Cerebellar cortex (tissue), 1 donor: ENCODE measurements around the gene LSM6.
A peak's percentile ranks its signal among the peaks of the same experiment; 100 is the strongest.

ENCODE experiments used
- DNase-seq: peaks from one replicate; pipeline ENCODE4 v3.0.0-alpha.2; 2015; ENCODE audit warnings: low spot score

The LSM6 gene

GRCh38 chr4:146186041-146186440, 10.5 kb downstream of the LSM6 start:
- no peak for DNase-seq

- DNase-seq = peak; percentile 34
Observed at GRCh38 chr4:146186596-146186995, 11.1 kb downstream of the LSM6 start.

DNA sequence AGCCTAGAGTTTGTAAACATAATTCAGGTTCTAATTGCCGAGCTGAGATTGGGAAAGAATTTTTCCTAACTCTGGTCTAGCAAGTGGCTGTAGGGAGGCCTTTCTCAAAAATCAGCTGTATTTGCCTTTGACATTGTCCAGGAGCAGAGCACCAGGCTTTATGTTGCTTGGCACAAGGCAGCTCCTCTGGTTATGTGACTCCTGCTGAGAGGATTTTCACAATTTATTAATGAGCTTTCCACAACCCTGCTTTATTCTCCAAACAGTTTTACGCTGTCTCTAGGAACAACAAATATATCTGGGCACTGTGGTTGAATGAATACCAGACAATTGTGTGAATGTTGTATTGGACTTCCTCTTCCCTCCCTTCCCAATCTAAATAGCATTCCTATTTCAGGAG, 14.9 kb downstream of the LSM6 start:
- DNase-seq = no peak

GRCh38 chr4:146191766-146192458, 16.4 kb downstream of the LSM6 start:
- DNase-seq = no peak

DNA sequence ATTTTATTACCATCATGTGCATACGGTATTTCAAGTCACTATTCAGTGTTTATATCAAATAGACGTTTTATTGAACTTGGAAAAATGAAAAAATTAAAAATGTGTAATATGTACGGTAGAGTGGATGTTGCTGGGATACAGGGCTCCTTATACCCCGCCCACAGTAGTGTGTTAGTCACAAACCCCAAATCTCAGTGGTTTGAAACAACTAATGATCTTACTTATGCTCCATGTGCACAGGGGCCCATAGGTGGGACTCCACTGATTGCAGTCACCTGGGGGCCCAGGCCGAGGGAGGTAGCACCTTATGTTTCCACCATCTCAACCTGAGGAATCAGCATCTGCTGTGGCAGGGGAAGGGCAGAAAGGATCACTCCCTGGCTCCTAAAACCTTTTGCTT, 18.1 kb downstream of the LSM6 start:
- no peak for DNase-seq

GRCh38 chr4:146194212-146194611, 18.7 kb downstream of the LSM6 start:
- no peak for DNase-seq

DNA sequence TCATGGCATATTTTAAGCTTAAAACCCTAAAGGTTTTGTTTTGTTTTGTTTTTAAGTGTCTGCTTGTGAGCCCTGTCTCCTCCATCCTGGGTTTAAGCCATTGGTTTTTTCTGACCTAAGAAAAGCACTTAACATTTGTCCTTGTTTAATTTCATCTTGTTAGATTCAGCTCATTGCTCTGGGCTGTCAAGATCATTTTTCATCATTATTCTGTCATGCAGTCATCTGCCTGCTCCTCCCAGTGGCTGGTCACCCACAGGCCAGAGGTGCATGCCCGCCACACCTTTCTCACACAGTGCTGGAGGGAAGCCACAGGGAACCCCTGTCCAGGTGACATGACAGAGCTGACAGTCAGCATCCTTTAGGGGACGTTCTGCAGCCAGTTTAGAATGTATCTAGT, 27.1 kb downstream of the LSM6 start:
- DNase-seq = no peak

GRCh38 chr4:146207410-146207809, 31.9 kb downstream of the LSM6 start:
- DNase-seq = no peak

DNA sequence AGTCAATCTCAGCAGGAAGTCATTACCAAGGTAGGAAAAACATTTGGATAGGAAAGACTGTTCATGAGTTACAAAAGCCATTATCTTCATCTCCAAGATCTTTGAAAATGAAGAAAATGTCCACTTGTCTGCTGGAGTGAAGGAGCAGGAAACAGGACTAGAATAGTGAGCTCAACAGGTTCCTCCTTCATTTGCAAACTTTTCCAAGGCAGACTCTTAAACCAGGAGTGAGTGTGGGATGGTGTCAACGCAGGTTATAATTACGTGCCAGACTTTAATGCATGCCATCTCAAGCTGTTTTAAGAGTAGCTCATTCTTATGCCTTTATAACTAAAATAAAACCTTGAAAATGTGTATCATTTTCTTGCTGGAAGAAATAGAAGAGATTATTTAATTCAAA, 35.4 kb downstream of the LSM6 start:
- no peak for DNase-seq

GRCh38 chr4:146211440-146211839, 35.9 kb downstream of the LSM6 start:
- DNase-seq = no peak

DNA sequence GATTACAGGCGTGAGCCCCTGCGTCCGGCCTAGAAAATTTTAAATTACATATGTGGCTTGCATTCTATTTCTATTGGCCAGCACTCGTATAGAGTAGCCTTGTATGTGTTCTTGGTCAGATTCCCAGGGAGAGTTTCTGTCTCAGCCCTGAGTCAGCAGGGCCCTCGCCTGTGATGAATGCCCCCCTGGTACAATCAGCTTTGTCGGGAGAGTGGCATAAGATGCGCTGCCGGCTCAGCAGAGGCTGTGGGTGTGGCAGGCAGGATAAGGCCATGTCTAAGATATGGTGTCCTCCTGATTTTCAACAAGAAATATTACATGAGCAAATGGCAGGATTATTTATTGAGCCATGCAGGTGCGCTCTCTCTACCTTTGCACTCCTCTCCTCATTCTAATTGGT, 37.3 kb downstream of the LSM6 start:
- no peak for DNase-seq

DNA sequence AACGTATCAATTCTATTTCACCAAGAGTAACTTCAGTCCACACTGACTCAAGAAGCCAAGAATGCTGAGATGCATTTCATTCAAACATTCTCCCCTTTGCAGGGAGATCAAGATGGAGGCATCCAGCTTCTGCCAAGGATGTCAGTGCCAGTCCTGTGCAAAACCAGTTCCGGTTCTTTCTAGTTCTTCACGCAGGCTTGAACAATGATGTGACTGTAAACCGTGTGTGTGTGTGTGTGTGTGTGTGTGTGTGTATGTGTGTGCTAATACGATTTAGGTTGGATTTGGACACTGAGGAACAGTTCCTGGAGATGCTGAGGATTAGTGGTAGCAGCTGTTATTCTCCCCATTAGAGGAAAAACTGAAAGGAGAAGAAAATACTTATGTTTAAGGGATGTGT, 38.7 kb downstream of the LSM6 start, which contains the start of gene REELD1:
REELD1 (plus strand) TSS at position 301 of the 400 bp plus-strand sequence. CDS start 2,415 bp downstream, outside the sequence.
- no peak for DNase-seq

GRCh38 chr4:146222313-146222712, 46.8 kb downstream of the LSM6 start:
- no peak for DNase-seq

DNA sequence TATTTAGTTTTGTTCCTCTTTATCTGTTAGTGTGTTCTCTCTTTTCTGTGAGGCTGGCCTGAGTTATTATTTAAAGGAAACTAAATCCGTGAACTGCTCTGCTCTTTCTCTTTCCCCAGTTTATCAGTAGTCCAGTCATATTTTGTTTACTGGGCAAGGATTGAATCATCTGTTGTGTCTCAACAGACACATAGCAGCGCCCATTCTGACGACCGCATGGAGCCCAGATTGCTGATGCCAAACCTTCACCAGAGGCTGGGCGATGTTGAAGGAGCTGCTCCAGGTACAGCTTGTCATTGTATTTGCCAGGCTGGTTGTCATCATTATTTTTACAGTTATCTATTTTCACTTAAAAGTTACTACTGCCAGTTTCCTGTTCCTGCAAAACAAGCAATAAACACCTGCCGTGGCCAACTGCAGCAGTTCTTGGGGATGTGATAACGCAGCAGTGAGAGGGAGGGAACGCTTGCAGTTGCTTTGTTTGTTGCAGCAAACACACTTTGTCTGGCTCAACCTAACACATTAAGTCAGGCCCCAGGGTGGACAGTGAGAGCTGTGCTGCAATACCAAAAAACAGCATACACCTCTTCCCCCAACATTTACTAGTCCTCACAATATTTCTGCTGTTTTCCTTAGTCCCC, 48.9 kb downstream of the LSM6 start:
- DNase-seq = peak; percentile 7

DNA sequence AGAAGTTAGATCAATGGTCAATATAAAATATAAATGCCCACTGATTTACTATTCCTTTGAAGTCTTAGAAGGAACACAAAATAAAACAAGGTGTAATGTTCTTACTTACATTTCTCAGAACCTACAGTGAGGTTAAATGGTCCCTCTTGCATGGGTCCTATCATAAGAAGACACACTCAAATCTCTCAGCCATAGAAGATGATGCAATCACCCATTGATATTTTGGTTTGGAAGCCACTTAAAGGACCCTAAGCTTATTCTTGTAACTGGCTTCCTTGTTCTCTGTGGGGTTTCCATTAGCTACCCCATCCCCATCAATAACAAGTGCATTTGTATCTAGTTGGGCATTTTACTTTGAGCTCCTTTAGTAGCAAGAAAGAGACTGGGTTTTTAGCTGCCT, 53.9 kb downstream of the LSM6 start:
- DNase-seq = no peak

GRCh38 chr4:146232131-146232722, 56.7 kb downstream of the LSM6 start:
- no peak for DNase-seq

GRCh38 chr4:146235654-146236177, 60.2 kb downstream of the LSM6 start:
- DNase-seq = no peak

DNA sequence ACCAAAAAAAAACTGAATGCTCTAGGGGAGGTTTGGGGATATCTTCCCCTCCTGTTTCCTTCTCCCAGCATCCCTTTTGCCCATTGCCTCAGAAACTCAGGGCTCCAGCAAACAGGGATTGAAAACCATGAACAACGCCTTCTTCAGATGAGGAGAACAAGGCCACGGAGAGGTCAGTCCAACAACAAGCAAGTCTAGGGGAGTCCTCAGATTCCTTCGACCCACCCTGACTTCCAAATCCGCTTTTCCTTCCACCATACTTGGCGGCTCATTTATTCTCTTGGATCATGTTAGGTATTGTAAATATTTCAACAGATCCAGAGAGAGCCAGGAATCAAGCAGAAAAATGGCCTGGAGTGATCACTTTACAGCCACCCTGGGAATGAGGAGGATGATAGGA, 60.7 kb downstream of the LSM6 start:
- no peak for DNase-seq

GRCh38 chr4:146237092-146237491, 61.6 kb downstream of the LSM6 start:
- DNase-seq = no peak

DNA sequence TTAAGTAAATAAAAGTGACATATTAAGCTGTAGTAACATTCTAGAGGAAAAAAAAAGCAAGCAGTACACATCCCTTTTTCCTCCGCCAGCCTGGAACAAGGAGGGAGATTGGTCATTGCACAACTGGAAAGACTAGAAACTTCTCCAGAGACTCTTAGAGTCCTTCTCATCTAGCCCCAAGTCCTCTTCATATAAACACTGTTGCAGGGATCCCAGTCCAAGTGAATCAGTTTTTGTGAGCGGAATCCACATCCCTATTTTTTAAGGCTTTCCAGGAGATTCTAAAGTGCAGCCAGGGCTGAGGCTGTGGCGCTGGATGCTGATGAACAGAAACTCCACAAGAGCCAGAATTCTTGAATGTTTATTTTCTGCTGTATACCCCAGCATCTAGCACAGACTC, 62.6 kb downstream of the LSM6 start:
- DNase-seq = no peak
